ENCODE results near the gene TNS1. TPM values are rescaled to one million over a fixed set of nuclear protein-coding genes. Genes with fewer than 3 reads are reported as not detected.
"Not testable (repeated sequence)": the region's sequence is repeated elsewhere in the genome, so short reads cannot be mapped to it uniquely, and the experiment has no call there.

The TNS1 gene
- total RNA-seq, 3 donors from 2014 or later: 0.50 to 1.2 (median 0.54) TPM

DNA sequence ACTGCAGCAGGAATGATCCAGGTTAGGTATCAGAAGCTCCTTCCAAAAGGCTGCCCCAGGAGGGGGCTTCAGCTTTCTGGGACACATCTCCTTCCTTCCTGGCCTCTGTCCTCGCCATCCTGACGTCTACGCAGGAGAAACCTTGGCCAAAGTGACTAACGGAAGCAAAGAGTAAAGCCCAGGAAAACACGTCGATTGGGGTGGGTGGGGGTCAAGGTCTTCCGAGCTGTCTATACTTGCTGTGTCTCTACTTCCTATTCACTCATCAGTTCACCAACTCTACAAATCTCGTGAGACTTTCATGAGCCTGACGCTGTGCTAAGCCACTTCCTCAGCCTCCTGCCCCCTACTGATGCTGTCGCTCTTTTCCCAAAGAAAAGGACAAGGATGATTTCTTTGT is 212.6 kb downstream of the TNS1 start:
- H3K36me3 Mint-ChIP-seq (ENCODE audit: insufficient read depth): no peaks in the 10 kb centered on the region
- peak overlapping the region; percentile 49 for H3K4me3 Mint-ChIP-seq
- H3K4me1 Mint-ChIP-seq (ENCODE audit: low read depth): peaks cover 15% of the 10 kb centered on the region
- peak; percentile 29 to 63 for ATAC-seq
- H3K27me3 Mint-ChIP-seq (ENCODE audit: low read depth): no peaks in the 10 kb centered on the region
- H3K9me3 Mint-ChIP-seq: no peaks in the 10 kb centered on the region
- no peak for DNase-seq

DNA sequence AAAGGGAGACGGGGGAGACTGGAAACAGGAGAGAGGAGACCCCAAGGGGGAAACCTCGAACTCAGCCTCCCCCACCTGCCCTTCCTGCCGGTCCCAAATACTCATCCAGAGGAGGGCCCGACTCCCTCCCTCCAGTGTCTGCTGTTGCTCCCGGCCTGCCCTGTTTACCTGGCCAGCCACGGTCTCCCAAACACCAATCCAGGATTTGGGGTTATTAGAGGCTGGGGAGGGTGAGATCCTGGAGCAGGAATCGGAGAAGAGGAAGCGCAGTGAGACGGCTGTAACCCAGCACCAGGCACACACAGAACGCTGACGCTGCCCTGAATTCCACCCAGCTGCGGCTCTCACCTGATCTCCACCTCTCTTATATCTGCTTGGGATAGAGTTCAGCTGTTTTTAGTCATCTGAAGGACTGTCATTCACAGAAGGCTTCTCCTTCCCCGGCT is 213.0 kb downstream of the TNS1 start:
- peak in 1 of 2 donors; percentile 17 for ATAC-seq
- DNase-seq: no peak

DNA sequence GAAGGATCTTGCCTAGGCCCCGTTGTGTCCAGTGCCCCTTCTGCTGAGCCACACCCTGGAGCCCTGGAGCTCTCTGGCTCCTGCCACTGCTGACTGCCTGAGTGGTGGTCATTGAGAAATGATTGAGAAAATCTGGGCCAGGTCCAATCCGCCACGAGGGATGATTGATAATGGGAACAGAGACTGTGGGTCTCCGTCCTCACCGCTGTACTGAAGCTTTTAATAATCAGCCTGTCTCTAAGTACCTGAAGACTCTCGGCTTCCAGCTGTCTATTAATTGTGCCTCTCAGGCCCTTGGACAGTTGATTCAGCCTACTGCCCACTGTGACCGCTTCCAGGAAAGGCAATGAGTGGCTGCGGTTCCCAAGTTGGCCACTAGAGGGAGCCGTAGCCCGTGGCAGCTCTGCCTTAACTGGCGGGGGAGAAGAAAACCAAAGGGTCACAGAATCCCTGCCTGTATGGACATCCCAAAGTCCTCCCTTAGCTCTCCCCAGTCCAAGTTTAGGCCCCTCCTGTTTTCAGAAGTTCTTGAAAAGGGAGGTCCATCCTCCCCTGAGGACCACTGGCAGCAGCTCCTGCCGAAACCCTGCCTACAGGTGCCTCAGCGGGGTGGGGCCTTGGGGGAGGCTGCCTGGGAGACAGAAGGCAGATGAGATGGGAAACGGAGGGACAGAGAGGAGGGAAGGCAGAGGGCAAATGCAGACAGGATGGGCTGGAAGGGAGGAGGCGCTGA is 213.6 kb downstream of the TNS1 start:
- Mint-ChIP-seq H3K9me3 (no peaks in the 10 kb centered on the region), H3K27me3 (ENCODE audit: low read depth) (no peaks in the 10 kb centered on the region), H3K4me1 (ENCODE audit: low read depth) (peaks cover 15% of the 10 kb centered on the region), H3K4me3 (peak overlapping the region; percentile 49), H3K36me3 (ENCODE audit: insufficient read depth) (no peaks in the 10 kb centered on the region)
- ATAC-seq (peak; percentile 30 to 44), DNase-seq (peak; percentile 70)

More for the DNA sequence above, 213.0 kb downstream of the TNS1 start:
- no peaks in the 10 kb centered on the region for H3K36me3 Mint-ChIP-seq (ENCODE audit: insufficient read depth)
- H3K4me1 Mint-ChIP-seq (ENCODE audit: low read depth): peaks cover 15% of the 10 kb centered on the region
- H3K9me3 Mint-ChIP-seq: no peaks in the 10 kb centered on the region
- no peaks in the 10 kb centered on the region for H3K27me3 Mint-ChIP-seq (ENCODE audit: low read depth)
- peak overlapping the region; percentile 49 for H3K4me3 Mint-ChIP-seq

DNA sequence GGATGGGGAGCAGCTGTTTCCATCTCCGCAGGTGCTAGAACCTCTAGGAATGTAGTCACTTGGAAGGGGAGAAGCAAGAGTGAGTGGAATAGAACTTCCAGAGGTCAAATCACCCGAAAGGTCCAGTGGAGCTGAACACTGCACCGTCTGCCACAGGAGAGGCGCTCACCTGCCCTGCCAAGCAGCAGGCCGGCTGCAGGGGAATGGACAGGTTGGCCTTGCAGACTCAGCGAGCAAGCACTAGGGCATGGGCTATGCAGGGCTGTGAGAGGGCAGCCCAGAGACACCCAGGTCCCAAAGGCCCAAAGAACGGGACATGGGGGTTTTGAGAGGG is 214.2 kb downstream of the TNS1 start:
- no peak for ATAC-seq
- no peak for DNase-seq
- Mint-ChIP-seq H3K9me3 (no peaks in the 10 kb centered on the region), H3K4me1 (ENCODE audit: low read depth) (peaks cover 15% of the 10 kb centered on the region), H3K4me3 (no peak overlapping the region), H3K27me3 (ENCODE audit: low read depth) (no peaks in the 10 kb centered on the region), H3K36me3 (ENCODE audit: insufficient read depth) (no peaks in the 10 kb centered on the region)

DNA sequence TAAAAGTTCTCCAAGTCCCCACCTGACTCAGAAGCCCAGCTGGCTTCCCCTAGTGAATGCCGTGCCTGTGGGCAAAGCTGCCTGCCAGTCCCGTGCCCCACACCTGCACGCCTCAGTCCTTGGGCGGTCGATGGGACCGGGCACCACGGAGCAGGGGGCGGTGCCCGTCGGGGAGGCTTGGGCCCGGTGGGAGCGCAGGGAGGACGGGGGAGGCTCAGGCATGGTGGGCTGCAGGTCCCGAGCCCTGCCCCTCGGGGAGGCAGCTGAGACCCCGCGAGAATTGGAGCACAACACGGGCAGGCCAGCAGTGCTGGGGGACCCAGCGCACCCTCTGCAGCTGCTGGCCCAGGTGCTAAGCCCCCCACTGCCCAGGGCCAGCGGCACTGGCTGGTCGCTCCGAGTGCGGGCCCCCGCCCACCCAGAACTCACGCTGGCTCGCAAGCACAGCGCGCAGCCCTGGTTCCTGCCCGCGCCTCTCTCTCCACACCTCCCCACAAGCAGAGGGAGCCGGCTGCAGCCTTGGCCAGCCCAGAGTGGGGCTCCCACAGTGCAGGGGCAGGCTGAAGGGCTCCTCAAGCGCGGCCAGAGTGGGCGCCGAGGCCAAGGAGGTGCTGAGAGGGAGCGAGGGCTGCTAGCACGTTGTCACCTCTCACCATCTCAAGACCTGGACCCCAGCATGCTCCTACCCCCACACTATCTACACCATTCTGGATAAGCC is 215.5 kb downstream of the TNS1 start:
- no peaks in the 10 kb centered on the region for H3K27me3 Mint-ChIP-seq (ENCODE audit: low read depth)
- no peaks in the 10 kb centered on the region for H3K36me3 Mint-ChIP-seq (ENCODE audit: insufficient read depth)
- no peak for DNase-seq
- peaks cover 5% of the 10 kb centered on the region for H3K9me3 Mint-ChIP-seq
- ATAC-seq: no peak
- no peak overlapping the region for H3K4me3 Mint-ChIP-seq
- H3K4me1 Mint-ChIP-seq (ENCODE audit: low read depth): peaks cover 15% of the 10 kb centered on the region

DNA sequence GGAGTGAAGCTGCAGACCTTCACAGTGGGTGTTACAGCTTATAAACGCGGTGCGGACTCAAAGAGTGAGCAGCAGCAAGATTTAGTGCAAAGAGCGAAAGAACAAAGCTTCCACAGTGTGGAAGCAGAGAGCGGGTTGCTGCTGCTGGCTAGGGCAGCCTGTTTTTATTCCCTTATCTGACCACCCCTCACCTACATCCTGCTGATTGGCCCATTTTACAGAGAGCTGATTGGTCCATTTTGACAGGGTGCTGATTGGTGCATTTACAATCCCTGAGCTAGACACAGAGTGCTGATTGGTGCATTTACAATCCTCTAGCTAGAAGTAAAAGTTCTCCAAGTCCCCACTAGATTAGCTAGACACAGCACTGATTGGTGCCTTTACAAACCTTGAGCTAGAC is 216.2 kb downstream of the TNS1 start:
- not testable (repeated sequence) for H3K9me3 Mint-ChIP-seq; H3K36me3 Mint-ChIP-seq (ENCODE audit: insufficient read depth); H3K27me3 Mint-ChIP-seq (ENCODE audit: low read depth); ATAC-seq; DNase-seq; H3K4me3 Mint-ChIP-seq
- H3K4me1 Mint-ChIP-seq (ENCODE audit: low read depth): peaks cover 15% of the 10 kb centered on the region

DNA sequence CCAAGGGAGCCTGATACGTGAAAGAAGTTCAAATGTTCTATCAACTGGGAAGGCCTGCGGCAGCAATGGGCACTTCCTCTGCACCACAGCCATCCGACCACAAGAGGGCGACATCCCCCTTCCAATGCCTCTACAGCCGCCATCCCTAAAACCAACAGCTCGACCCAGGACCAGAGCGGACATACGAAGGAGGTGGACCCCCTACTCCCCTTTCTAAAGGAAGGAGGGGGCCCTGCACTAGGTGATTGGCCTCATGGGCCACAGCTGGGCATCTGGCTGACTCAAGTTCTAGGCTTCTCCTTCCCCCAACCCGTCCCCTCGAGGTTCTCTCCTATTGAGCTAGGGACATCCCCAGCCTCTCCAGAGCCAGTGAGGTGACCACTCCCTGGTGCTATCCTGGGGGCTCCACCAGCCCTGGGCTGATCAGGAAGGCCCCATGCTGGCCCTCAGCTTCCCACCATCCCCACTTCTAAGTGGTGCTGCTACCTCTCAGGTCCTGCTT is 217.2 kb downstream of the TNS1 start:
- no peaks in the 10 kb centered on the region for H3K27me3 Mint-ChIP-seq (ENCODE audit: low read depth)
- H3K36me3 Mint-ChIP-seq (ENCODE audit: insufficient read depth): no peaks in the 10 kb centered on the region
- ATAC-seq: peak; percentile 72 to 76
- no peak overlapping the region for H3K4me3 Mint-ChIP-seq
- DNase-seq: peak; percentile 71
- H3K9me3 Mint-ChIP-seq: peaks cover 5% of the 10 kb centered on the region
- peaks cover 18% of the 10 kb centered on the region for H3K4me1 Mint-ChIP-seq (ENCODE audit: low read depth)

DNA sequence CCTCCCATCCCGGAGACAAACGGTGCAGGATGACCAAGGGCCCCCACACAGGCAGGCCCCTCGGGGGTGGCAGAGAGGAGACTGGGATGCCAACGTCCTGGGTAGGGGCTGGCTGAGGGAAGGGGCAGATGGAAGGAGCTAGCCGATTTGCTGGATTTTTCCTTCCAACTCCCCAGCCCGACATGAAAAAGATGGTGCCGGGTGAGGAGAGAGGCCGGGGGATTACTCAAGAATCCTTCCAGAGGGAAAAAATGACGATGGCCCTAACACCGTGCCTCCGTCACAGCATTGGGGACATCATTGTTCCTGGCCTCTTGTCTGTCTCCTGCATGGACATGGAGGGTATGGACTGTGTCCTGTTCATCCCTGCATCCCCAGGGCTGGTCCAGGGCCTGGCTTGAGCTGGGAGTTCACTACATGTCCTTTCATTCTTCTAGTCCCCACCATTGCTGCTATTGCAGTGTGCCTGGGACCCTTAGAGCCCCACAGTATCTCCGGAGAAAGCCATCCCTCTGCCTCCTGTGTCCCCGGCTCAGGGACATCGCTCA is 217.7 kb downstream of the TNS1 start:
- no peaks in the 10 kb centered on the region for H3K36me3 Mint-ChIP-seq (ENCODE audit: insufficient read depth)
- DNase-seq: no peak
- peak; percentile 7 to 9 for ATAC-seq
- H3K4me1 Mint-ChIP-seq (ENCODE audit: low read depth): peaks cover 15% of the 10 kb centered on the region
- peaks cover 5% of the 10 kb centered on the region for H3K9me3 Mint-ChIP-seq
- no peak overlapping the region for H3K4me3 Mint-ChIP-seq
- no peaks in the 10 kb centered on the region for H3K27me3 Mint-ChIP-seq (ENCODE audit: low read depth)

DNA sequence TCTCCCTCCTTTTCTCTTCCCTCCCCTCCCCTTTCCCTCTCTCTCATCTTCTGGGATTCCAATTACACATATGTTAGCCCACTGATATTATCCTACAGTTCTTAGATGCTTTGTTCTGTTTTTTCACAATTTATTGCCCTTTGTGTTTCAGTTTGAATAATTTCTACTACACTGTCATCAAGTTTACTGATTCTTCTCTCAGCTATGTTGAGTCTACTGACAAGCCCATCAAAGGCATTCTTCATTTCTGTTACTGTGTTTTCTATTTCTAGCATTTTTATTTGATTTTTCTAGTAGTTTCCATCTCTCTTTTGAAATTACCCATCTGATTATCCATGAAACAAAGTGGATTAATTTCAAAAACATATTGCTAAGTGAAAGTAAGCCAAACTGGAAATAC is 219.6 kb downstream of the TNS1 start:
- Mint-ChIP-seq H3K4me3 (no peak overlapping the region), H3K36me3 (ENCODE audit: insufficient read depth) (no peaks in the 10 kb centered on the region), H3K4me1 (ENCODE audit: low read depth) (peaks cover 16% of the 10 kb centered on the region), H3K27me3 (ENCODE audit: low read depth) (no peaks in the 10 kb centered on the region), H3K9me3 (peaks cover 5% of the 10 kb centered on the region)
- no peak for ATAC-seq
- no peak for DNase-seq

DNA sequence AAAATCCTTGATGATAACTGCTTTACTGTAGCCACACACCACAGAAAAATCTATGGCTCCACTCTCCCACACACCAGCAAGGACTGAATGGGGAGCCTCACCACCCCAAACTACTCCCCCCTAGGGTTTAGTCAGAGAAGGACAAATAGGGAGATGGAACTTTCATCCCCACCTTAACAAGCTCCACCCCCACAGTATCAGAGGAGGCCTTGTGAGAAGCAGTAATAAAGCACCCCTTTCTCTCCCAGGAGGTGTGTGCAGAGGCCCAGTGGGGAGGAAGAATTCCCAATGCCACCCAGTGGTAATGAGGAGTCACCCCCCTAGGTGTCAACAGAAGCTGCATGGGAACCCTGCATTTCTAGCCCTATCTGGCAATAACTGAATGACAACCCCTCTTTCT is 224.9 kb downstream of the TNS1 start:
- Mint-ChIP-seq H3K9me3 (no peaks in the 10 kb centered on the region), H3K36me3 (ENCODE audit: insufficient read depth) (peaks cover 2% of the 10 kb centered on the region), H3K4me3 (no peak overlapping the region), H3K4me1 (ENCODE audit: low read depth) (peaks cover 13% of the 10 kb centered on the region), H3K27me3 (ENCODE audit: low read depth) (peaks cover 3% of the 10 kb centered on the region)
- ATAC-seq: no peak
- no peak for DNase-seq

DNA sequence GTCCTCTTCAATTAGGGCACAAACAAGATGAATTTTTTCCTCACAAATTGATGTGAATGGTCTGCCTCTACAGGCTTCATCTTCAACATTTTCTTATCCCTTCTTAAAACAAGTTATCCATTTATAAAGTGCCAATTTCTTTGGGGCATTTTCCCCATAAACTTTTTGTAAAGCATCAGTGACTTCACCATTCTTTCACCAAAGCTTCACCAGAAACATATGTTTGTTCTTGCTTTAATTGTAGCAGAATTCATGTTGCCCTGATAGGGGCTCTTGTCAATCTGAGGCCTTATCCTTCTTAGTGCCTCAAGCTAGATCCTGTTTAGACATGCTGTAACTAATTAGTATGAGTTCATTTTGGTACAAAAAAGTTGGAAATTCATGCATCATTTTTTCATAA is 226.2 kb downstream of the TNS1 start:
- no peak for ATAC-seq
- peaks cover 13% of the 10 kb centered on the region for H3K4me1 Mint-ChIP-seq (ENCODE audit: low read depth)
- no peaks in the 10 kb centered on the region for H3K9me3 Mint-ChIP-seq
- H3K36me3 Mint-ChIP-seq (ENCODE audit: insufficient read depth): peaks cover 2% of the 10 kb centered on the region
- no peak overlapping the region for H3K4me3 Mint-ChIP-seq
- no peak for DNase-seq
- peaks cover 3% of the 10 kb centered on the region for H3K27me3 Mint-ChIP-seq (ENCODE audit: low read depth)

DNA sequence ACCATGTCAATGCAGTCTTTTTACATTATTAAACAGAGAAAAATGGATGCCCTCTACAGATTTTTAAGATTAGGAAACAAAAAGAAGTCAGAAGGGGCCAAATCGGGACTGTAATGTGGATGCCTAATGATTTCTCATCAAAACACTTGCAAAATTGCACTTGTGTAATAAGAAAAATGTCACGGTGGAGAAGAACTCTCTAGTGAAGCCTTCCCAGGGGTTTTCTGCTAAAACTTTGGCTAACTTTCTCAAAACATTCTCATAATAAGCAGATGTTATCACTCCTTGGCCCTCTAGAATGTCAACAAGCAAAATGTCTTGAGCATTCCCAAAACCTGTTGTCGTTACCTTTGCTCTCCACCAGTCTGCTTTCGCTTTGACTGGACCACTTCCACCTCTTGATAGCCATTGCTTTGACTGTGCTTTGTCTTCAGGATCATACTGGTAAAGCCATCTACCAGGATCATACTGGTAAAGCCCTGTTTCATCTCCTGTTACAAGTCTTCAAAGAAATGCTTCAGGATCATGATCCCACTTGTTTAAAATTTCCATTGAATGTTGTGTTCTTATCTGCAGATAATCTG is 226.8 kb downstream of the TNS1 start:
- Mint-ChIP-seq H3K27me3 (ENCODE audit: low read depth) (peaks cover 3% of the 10 kb centered on the region), H3K4me3 (no peak overlapping the region)

DNA sequence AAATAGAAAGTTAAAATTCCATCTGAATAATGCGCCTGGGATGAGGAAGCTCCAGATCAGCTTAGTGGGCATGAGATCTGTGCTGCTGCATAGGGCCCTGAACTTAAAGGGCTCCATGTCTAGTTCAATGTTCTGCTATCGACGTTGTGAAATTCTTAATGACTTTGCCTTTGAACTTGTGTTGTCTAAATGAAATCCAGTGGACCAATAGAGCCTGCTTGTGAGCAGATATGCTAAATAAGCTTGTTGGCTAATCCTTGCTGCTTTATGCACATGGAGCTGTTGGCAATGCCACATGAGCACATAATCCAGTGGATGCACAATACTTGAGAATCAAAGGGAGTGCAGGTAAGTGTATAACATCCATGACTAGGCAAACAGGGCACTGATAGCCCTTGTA is 228.6 kb downstream of the TNS1 start:
- no peak for ATAC-seq

More for the DNA sequence above, 226.8 kb downstream of the TNS1 start:
- DNase-seq: no peak
- peaks cover 11% of the 10 kb centered on the region for H3K4me1 Mint-ChIP-seq (ENCODE audit: low read depth)
- ATAC-seq: no peak
- H3K9me3 Mint-ChIP-seq: no peaks in the 10 kb centered on the region
- H3K36me3 Mint-ChIP-seq (ENCODE audit: insufficient read depth): peaks cover 2% of the 10 kb centered on the region

DNA sequence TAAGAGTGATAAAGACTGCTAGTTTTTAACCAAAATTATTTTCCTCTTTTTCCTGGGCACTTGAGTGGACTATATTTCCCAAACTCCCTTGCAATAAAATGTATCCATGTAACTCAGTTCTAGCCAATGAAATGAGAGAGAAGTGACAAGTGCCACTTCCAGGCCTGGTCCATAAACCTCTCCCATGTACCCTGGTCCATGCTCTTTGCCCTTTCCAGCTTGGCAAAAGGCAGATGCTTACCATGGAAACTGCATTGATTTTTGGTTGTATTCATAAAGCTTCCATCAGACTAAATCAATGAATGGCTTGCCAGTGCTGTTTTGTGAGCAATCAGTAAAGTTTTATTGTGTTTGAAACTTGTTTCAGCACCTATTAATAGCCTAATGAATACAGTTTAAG is 229.3 kb downstream of the TNS1 start:
- Mint-ChIP-seq H3K27me3 (ENCODE audit: low read depth) (peaks cover 3% of the 10 kb centered on the region), H3K4me1 (ENCODE audit: low read depth) (no peaks in the 10 kb centered on the region), H3K9me3 (no peaks in the 10 kb centered on the region), H3K4me3 (no peak overlapping the region), H3K36me3 (ENCODE audit: insufficient read depth) (peaks cover 2% of the 10 kb centered on the region)
- DNase-seq (no peak), ATAC-seq (no peak)

More for the DNA sequence above, 228.6 kb downstream of the TNS1 start:
- Mint-ChIP-seq H3K4me1 (ENCODE audit: low read depth) (peaks cover 3% of the 10 kb centered on the region), H3K9me3 (no peaks in the 10 kb centered on the region), H3K36me3 (ENCODE audit: insufficient read depth) (peaks cover 2% of the 10 kb centered on the region), H3K27me3 (ENCODE audit: low read depth) (peaks cover 3% of the 10 kb centered on the region), H3K4me3 (no peak overlapping the region)
- DNase-seq: no peak

All from activated T-cell treated with anti-CD3 and anti-CD28 coated beads, Interleukin-2, amount 50 U/mL, for 4 hours (primary cell).